ENCODE results near the gene KHDC4.
"Not testable (repeated sequence)": the region's sequence is repeated elsewhere in the genome, so short reads cannot be mapped to it uniquely, and the experiment has no call there.

Gene KHDC4

GRCh38 chr1:155940993-155941844, 7.0 kb upstream of the KHDC4 start, which contains the start of gene RXFP4:
Gene RXFP4 (plus strand): TSS chr1:155941638. CDS start chr1:155941710, 72 bp downstream.
- no peak for DNase-seq (ENCODE audit: low read depth)

GRCh38 chr1:155940482-155940992, 6.3 kb upstream of the KHDC4 start:
- no peak for DNase-seq (ENCODE audit: low read depth)

GRCh38 chr1:155938220-155938627, 4.0 kb upstream of the KHDC4 start:
- DNase-seq (ENCODE audit: low read depth): no peak

GRCh38 chr1:155934936-155935590, 850 bp upstream of the KHDC4 start:
- no peak for DNase-seq (ENCODE audit: low read depth)

- no peak for DNase-seq (ENCODE audit: low read depth)
Observed at GRCh38 chr1:155933591-155934096, 569 bp downstream of the KHDC4 start.

GRCh38 chr1:155932487-155932886, 1.7 kb downstream of the KHDC4 start:
- no peak for DNase-seq (ENCODE audit: low read depth)

GRCh38 chr1:155932081-155932480, 2.1 kb downstream of the KHDC4 start:
- no peak for DNase-seq (ENCODE audit: low read depth)

- DNase-seq (ENCODE audit: low read depth): no peak
Observed at GRCh38 chr1:155931332-155932038, 2.7 kb downstream of the KHDC4 start.

- not testable (repeated sequence) for DNase-seq (ENCODE audit: low read depth)
Observed at GRCh38 chr1:155930725-155931124, 3.5 kb downstream of the KHDC4 start.

- DNase-seq (ENCODE audit: low read depth): no peak
Observed at GRCh38 chr1:155929057-155929456, 5.2 kb downstream of the KHDC4 start.

- no peak for DNase-seq (ENCODE audit: low read depth)
Observed at GRCh38 chr1:155925506-155925905, 8.7 kb downstream of the KHDC4 start.

GRCh38 chr1:155920717-155921116, 13.5 kb downstream of the KHDC4 start:
- no peak for DNase-seq (ENCODE audit: low read depth)

- DNase-seq (ENCODE audit: low read depth): no peak
Observed at GRCh38 chr1:155919801-155920200, 14.4 kb downstream of the KHDC4 start.

GRCh38 chr1:155918660-155919059, 15.6 kb downstream of the KHDC4 start:
- DNase-seq (ENCODE audit: low read depth): no peak

- DNase-seq (ENCODE audit: low read depth): no peak
Observed at GRCh38 chr1:155913969-155914757, 20.1 kb downstream of the KHDC4 start.

- no peak for DNase-seq (ENCODE audit: low read depth)
Observed at GRCh38 chr1:155912056-155912536, 22.1 kb downstream of the KHDC4 start.

GRCh38 chr1:155911156-155912055, 22.8 kb downstream of the KHDC4 start, which contains the start of gene RIT1:
Gene RIT1 (minus strand): TSS chr1:155911349. CDS start chr1:155910761, 588 bp downstream.
- DNase-seq (ENCODE audit: low read depth): no peak

GRCh38 chr1:155910621-155911121, 23.5 kb downstream of the KHDC4 start:
- DNase-seq (ENCODE audit: low read depth): no peak

GRCh38 chr1:155909894-155910293, 24.3 kb downstream of the KHDC4 start:
- no peak for DNase-seq (ENCODE audit: low read depth)

GRCh38 chr1:155904261-155904660, 30.0 kb downstream of the KHDC4 start:
- DNase-seq (ENCODE audit: low read depth): no peak
